GM12878 (cell line): Measurements from ENCODE around the gene USO1. TPM values are rescaled to one million over a fixed set of nuclear protein-coding genes. Genes with fewer than 3 reads are reported as not detected.

ENCODE experiments used
- ATAC-seq: fragments of 200-7000 bp; cut with Tn5 transposase; 3 replicates; pipeline ENCODE4 v1.9.1; 2020; ENCODE audit warnings: mild to moderate bottlenecking, moderate library complexity
- BruUV-seq: library from RNA; stranded (reverse); fragments of 400-500 nt; replicated peaks from 2 replicates; lab custom pipeline; 2021; lab: Mats Ljungman, UMichigan
- CTCF ChIA-PET: fragments of 300-600 bp; sonication (Branson Sonifier 250); formaldehyde crosslinking; extraction: SDS; loops from one replicate; lab custom pipeline; 2021; ENCODE audit warnings: inconsistent platforms; lab: Yijun Ruan, JAX
- POLR2A ChIA-PET: fragments of 350-600 bp; formaldehyde crosslinking; extraction: SDS; loops from one replicate; lab custom pipeline; 2021; ENCODE audit warnings: inconsistent platforms; lab: Charles Lee
- RAD21 ChIA-PET: fragments of 300-600 bp; sonication (Branson Sonifier 250); formaldehyde crosslinking; loops from one replicate; lab custom pipeline; 2023; ENCODE audit warnings: antibody characterized with exemption; ENCODE audit not compliant: unreplicated experiment; lab: Charles Lee
- SMC1A ChIA-PET: fragments of 300-600 bp; sonication (Branson Sonifier 250); formaldehyde crosslinking; loops from one replicate; lab custom pipeline; 2023; ENCODE audit not compliant: unreplicated experiment, uncharacterized antibody; lab: Charles Lee
- DNase-seq: peaks from one replicate; pipeline ENCODE4 v3.0.0-alpha.2; 2011; ENCODE audit warnings: low read depth, low spot score
- FAIRE-seq: peaks from 3 replicates; lab custom pipeline; 2011; peaks lifted over from hg19 to GRCh38; lab: Jason Lieb, UNC
- H2AFZ ChIP-seq: 2 replicates; pipeline ENCODE4 v1.6.0; 2011; ENCODE audit warnings: low read depth, low read length, control low read depth; ENCODE audit not compliant: control insufficient read depth
- H3K27ac ChIP-seq: 2 replicates; pipeline ENCODE4 v1.5.1; 2011; ENCODE audit warnings: control low read depth; ENCODE audit not compliant: control insufficient read depth, insufficient read depth
- H3K27me3 ChIP-seq, 2 experiments: replicated peaks in 1 of 2; 2 replicates each; pipeline versions ENCODE4 v1.6.0 to v1.6.1; 2011; ENCODE audit warnings: low read length in 1 of 2; ENCODE audit not compliant: control insufficient read depth in 2 of 2, insufficient read depth in 2 of 2
- H3K36me3 ChIP-seq, 2 experiments: 2 replicates each; pipeline ENCODE4 v1.5.1; 2011; ENCODE audit warnings: low read length in 1 of 2; ENCODE audit not compliant: control insufficient read depth in 2 of 2, insufficient read depth in 2 of 2
- H3K4me1 ChIP-seq: 2 replicates; pipeline ENCODE4 v1.6.1; 2011; ENCODE audit warnings: mild to moderate bottlenecking, low read length, moderate library complexity, mixed read lengths; ENCODE audit not compliant: control insufficient read depth, insufficient read depth
- H3K4me2 ChIP-seq: 2 replicates; pipeline ENCODE4 v1.6.0; 2011; ENCODE audit warnings: control low read depth; ENCODE audit not compliant: control insufficient read depth, insufficient read depth
- H3K4me3 ChIP-seq: fragments of 200-600 bp; sonication (generic); 2 replicates; pipeline ENCODE4 v1.5.1; 2016
- H3K79me2 ChIP-seq: 2 replicates; pipeline ENCODE4 v1.6.0; 2011; ENCODE audit warnings: low read length; ENCODE audit not compliant: control insufficient read depth, insufficient read depth
- H3K9ac ChIP-seq: 2 replicates; pipeline ENCODE4 v1.8.0; 2011; ENCODE audit warnings: low read length, control low read depth, mixed read lengths; ENCODE audit not compliant: control insufficient read depth, insufficient read depth
- H3K9me3 ChIP-seq: replicated peaks from 3 replicates; pipeline ENCODE4 v1.5.1; 2011; ENCODE audit warnings: mild to moderate bottlenecking, low read length; ENCODE audit not compliant: control insufficient read depth, insufficient read depth
- H4K20me1 ChIP-seq: 2 replicates; pipeline ENCODE4 v1.6.0; 2011; ENCODE audit not compliant: control insufficient read depth, insufficient read depth
- ATF7 ChIP-seq: fragments of 450-650 bp; IDR thresholded peaks from 2 replicates; pipeline ENCODE4 v1.6.1; 2016; ENCODE audit warnings: low read depth, mild to moderate bottlenecking
- CBFB ChIP-seq: IDR thresholded peaks from 2 replicates; pipeline ENCODE4 v1.6.1; 2016; ENCODE audit warnings: antibody characterized with exemption, low read depth
- E2F8 ChIP-seq: fragments of 450-650 bp; IDR thresholded peaks from 2 replicates; pipeline ENCODE4 v1.6.1; 2018; ENCODE audit warnings: mild to moderate bottlenecking, low read depth, moderate library complexity; ENCODE audit not compliant: partially characterized antibody
- FOXK2 ChIP-seq: fragments of 450-650 bp; IDR thresholded peaks from 2 replicates; pipeline ENCODE4 v1.6.1; 2017; ENCODE audit warnings: mild to moderate bottlenecking, moderate library complexity
- HCFC1 ChIP-seq: fragments of 150-350 bp; IDR thresholded peaks from 2 replicates; pipeline ENCODE4 v1.6.1; 2014; ENCODE audit warnings: low read length
- HDAC2 ChIP-seq: fragments of 200-600 bp; sonication (generic); IDR thresholded peaks from 2 replicates; pipeline ENCODE4 v1.6.1; 2017
- HDGF ChIP-seq: fragments of 450-650 bp; IDR thresholded peaks from 2 replicates; pipeline ENCODE4 v1.6.1; 2016; ENCODE audit warnings: antibody characterized with exemption
- IKZF1 ChIP-seq: fragments of 450-650 bp; conservative IDR thresholded peaks from 2 replicates; pipeline ENCODE4 v1.6.1; 2017; ENCODE audit warnings: antibody characterized with exemption, mild to moderate bottlenecking
- JUND ChIP-seq: IDR thresholded peaks from 2 replicates; pipeline ENCODE4 v1.6.1; 2012; ENCODE audit warnings: low read depth, mild to moderate bottlenecking, low read length, improper control_type of control experiment, moderate library complexity
- MTA3 ChIP-seq: IDR thresholded peaks from 2 replicates; pipeline ENCODE4 v1.6.1; 2012; ENCODE audit warnings: low read length, inconsistent platforms, borderline replicate concordance
- NFYB ChIP-seq: IDR thresholded peaks from 2 replicates; pipeline ENCODE4 v1.6.1; 2011; ENCODE audit warnings: low read depth, mild to moderate bottlenecking, low read length, improper control_type of control experiment, moderate library complexity; ENCODE audit not compliant: insufficient read depth
- PAX8 ChIP-seq: fragments of 450-650 bp; IDR thresholded peaks from 2 replicates; pipeline ENCODE4 v1.6.1; 2017; ENCODE audit warnings: mild to moderate bottlenecking, moderate library complexity
- PBX3 ChIP-seq: IDR thresholded peaks from 2 replicates; pipeline ENCODE4 v1.6.1; 2011; ENCODE audit warnings: mild to moderate bottlenecking, low read depth, low read length, moderate library complexity; ENCODE audit not compliant: insufficient replicate concordance
- POLR2AphosphoS5 ChIP-seq: IDR thresholded peaks from 2 replicates; pipeline ENCODE4 v1.6.1; 2011; ENCODE audit warnings: mild to moderate bottlenecking, low read length, inconsistent platforms
- RELA ChIP-seq: fragments of 450-650 bp; IDR thresholded peaks from 2 replicates; pipeline ENCODE4 v1.8.0; 2014; ENCODE audit warnings: borderline replicate concordance; ENCODE audit not compliant: partially characterized antibody
- SIN3A ChIP-seq: IDR thresholded peaks from 2 replicates; pipeline ENCODE4 v1.6.1; 2012; ENCODE audit warnings: low read depth, low read length, improper control_type of control experiment
- YY1 ChIP-seq: IDR thresholded peaks from 2 replicates; pipeline ENCODE4 v1.6.1; 2011; ENCODE audit warnings: low read depth, mild to moderate bottlenecking, low read length
- ZNF207 ChIP-seq: fragments of 450-650 bp; IDR thresholded peaks from 2 replicates; pipeline ENCODE4 v1.6.1; 2014; ENCODE audit warnings: antibody characterized with exemption, mild to moderate bottlenecking, borderline replicate concordance
- ZNF274 ChIP-seq: IDR thresholded peaks from one replicate; pipeline ENCODE4 v1.8.0; 2011; ENCODE audit not compliant: insufficient read length, insufficient read depth
- ZSCAN29 ChIP-seq: fragments of 450-650 bp; IDR thresholded peaks from 2 replicates; pipeline ENCODE4 v1.6.1; 2017; ENCODE audit warnings: mild to moderate bottlenecking, moderate library complexity
- WGBS: methylation state at CpG from one replicate; pipeline ENCODE4 v1.1.6; 2016; ENCODE audit warnings: low lambda C conversion rate; ENCODE audit not compliant: insufficient replicate concordance, insufficient coverage; ENCODE audit errors: missing lambda C conversion rate; 5-methylcytosine and 5-hydroxymethylcytosine counted together
- in situ Hi-C: fragments of 300-500 bp; cut with MboI; formaldehyde crosslinking; loops from 9 replicates; pipeline ENCODE4 v1.14.3; 2018; ENCODE audit warnings: mixed read lengths
- intact Hi-C: fragments of 100-400 bp; cut with micrococcal nuclease; formaldehyde crosslinking; loops from one replicate; pipeline ENCODE4 v1.14.2; 2022; ENCODE audit not compliant: unreplicated experiment
- polyA plus RNA-seq, 11 experiments: library from polyadenylated mRNA; depleted of rRNA in 4 of 11; unstranded in 6 of 11; stranded (reverse) in 5 of 11; fragments of >200 nt; fragmentation: Nextera tagmentation in 4 of 11; fragmentation: Illumina TruSeq in 1 of 11; extraction: Ambion mirVana in 4 of 11; extraction: Trizol in 1 of 11; gene quantifications; 1 replicate in 1 of 11; 2 replicates in 10 of 11; pipeline versions ENCODE4 v1.2.1 to v1.2.3, GENCODE V29; 2011 to 2016; ENCODE audit warnings: inconsistent platforms in 2 of 11, missing spikeins in 2 of 11, low read depth in 1 of 11
- total RNA-seq, 4 experiments: library from RNA; depleted of rRNA in 3 of 4; stranded (reverse); fragments of >200 nt in 3 of 4; fragmentation: Illumina TruSeq in 1 of 4; extraction: Trizol in 1 of 4; gene quantifications; 2 replicates each; pipeline versions ENCODE4 v1.2.1 to v1.2.3, GENCODE V29; 2013 to 2021

The USO1 gene
- total and polyA plus RNA-seq, 10 of the 15 experiments (the other 5 are each of a cell fraction or from before 2014, with no cell fraction given) = 19.4 to 79.7 (median 59.6) TPM

DNA sequence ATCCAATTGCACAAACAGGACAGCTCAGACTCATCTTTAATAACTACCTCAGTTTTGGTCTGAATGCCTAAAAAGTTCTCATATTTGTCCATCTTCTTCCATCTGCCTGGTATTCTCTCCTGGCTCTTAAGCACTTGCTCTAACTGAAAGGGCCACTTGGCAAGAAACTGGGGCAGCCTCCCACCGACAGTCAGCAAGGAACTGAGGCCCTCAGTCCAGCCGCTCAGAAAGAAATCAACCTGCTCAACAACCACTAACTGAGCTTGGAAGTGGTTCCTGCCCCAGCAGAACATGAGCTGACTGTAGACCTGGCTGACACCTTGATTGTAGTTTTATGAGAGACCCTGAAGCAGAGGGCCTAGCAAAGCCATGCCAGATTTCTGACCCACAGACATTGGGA lies 93.5 kb downstream of the USO1 start (continued):
- TF ChIP-seq PBX3 (no peak), ZNF207 (no peak), PAX8 (no peak), ZNF274 (no peak), HCFC1 (no peak)

DNA sequence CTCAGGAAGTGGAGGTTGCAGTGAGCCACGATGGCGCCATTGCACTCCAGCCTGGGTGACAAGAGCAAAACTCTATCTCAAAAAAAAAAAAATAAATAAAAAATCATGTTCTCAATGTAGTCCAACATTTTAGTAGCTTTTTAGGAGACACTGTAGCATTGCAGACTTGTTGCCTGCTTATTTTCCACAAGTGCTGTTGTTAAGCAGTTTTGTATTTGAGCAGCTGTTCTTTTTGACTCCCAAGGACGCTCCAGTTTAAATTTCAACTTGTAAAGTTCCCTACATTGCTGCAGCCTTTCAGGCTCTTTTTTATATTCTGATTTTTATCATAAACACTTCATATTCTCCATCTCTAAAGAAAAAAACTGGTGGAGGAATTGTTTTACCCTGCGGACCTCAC lies 94.7 kb downstream of the USO1 start:
- no peak for ATAC-seq
- 99% methylated on average over 4 of the region's 4 CpGs for WGBS
- no peak for FAIRE-seq
- no peaks in the 10 kb centered on the region for H3K4me1 ChIP-seq
- H3K79me2 ChIP-seq = no peaks in the 10 kb centered on the region
- ChIA-PET RAD21 (no interaction called here), CTCF (no interaction called here), POLR2A (interaction anchor here (0.7 kb wide), 1 partner anchor 8 kb away, joined by 3 read pairs; no protein-coding TSS in a partner anchor), SMC1A (no interaction called here)
- H3K4me2 ChIP-seq = no peak overlapping the region
- peaks cover 2 to 11% of the 10 kb centered on the region in 2 experiments; a peak in 3 of 4 replicates for H3K36me3 ChIP-seq
- DNase-seq = no peak
- H4K20me1 ChIP-seq = no peaks in the 10 kb centered on the region
- intact Hi-C loops (no loop called here), in situ Hi-C loops (no loop called here)
- H3K27me3 ChIP-seq = no peaks in the 10 kb centered on the region
- H3K9ac ChIP-seq = no peak overlapping the region
- H2AFZ ChIP-seq = no peak overlapping the region
- H3K4me3 ChIP-seq = no peak overlapping the region
- no peaks in the 10 kb centered on the region for H3K9me3 ChIP-seq
- H3K27ac ChIP-seq = no peak overlapping the region
- TF ChIP-seq NFYB (no peak), JUND (no peak), ATF7 (no peak), FOXK2 (no peak), POLR2AphosphoS5 (no peak), IKZF1 (no peak), HDGF (no peak), E2F8 (no peak), CBFB (no peak), MTA3 (no peak), ZSCAN29 (no peak), HDAC2 (no peak), SIN3A (no peak), RELA (no peak), YY1 (no peak)
- no TSS peak for BruUV-seq
